Liver (tissue), 3 donors: Measurements from ENCODE around the gene XRRA1.

Source experiments
- EGR1 ChIP-seq, 2 donors: IDR thresholded peaks; 2 replicates each; pipeline ENCODE4 v1.6.1; 2016 to 2018; ENCODE audit warnings: antibody characterized with exemption in 2 of 2, low read depth in 2 of 2
- GABPA ChIP-seq, 2 donors: IDR thresholded peaks in 1 of 2; conservative IDR thresholded peaks in 1 of 2; 2 replicates each; pipeline ENCODE4 v1.6.1; 2016; ENCODE audit warnings: antibody characterized with exemption in 2 of 2, mild to moderate bottlenecking in 1 of 2, moderate library complexity in 1 of 2
- JUND ChIP-seq, 2 donors: IDR thresholded peaks; 2 replicates each; pipeline ENCODE4 v1.6.1; 2016; ENCODE audit warnings: antibody characterized with exemption in 2 of 2
- RAD21 ChIP-seq, 2 donors: IDR thresholded peaks; 2 replicates each; pipeline ENCODE4 v1.6.1; 2016; ENCODE audit warnings: antibody characterized with exemption in 2 of 2, mild to moderate bottlenecking in 2 of 2
- SP1 ChIP-seq: IDR thresholded peaks from 2 replicates; pipeline ENCODE4 v1.6.1; 2018; ENCODE audit warnings: antibody characterized with exemption, mild to moderate bottlenecking
- TF ChIP-seq, protein P1 (sequence below): fragments of 150-350 bp; IDR thresholded peaks from 2 replicates; pipeline ENCODE4 v1.5.1; 2017; ENCODE audit warnings: improper control_type of control experiment, low read depth, low read length; ENCODE audit not compliant: missing input control
- TF ChIP-seq, protein P2 (sequence below): IDR thresholded peaks from 2 replicates; pipeline ENCODE4 v1.6.1; 2016; ENCODE audit warnings: antibody characterized with exemption, mild to moderate bottlenecking
- TF ChIP-seq, protein P3 (sequence below): IDR thresholded peaks from 2 replicates; pipeline ENCODE4 v1.6.1; 2016; ENCODE audit warnings: antibody characterized with exemption
- TF ChIP-seq, protein P4 (sequence below): IDR thresholded peaks from 2 replicates; pipeline ENCODE4 v1.6.1; 2016; ENCODE audit warnings: antibody characterized with exemption
- donor health status: healthy.
- donor health status: healthy.

DNA sequence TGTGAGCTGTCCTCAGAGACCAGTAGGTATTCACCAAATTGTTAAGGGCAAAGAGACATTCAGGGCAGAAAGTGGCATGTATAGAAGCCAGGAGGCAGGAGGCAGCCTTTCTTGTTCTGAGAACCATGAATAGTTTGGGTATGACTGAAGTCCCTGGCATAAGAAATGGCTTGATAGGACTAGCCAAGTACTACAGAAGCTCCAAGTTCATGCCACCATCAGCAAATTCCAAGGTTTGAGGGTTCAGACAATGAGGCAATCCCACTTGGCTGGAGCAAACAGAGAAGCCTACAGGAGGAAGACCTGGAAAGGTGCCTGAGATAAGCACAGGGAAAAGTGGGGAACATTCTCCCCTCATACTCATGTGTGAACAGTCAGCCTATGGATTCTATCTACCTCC, 25.8 kb downstream of the XRRA1 start:
- TF ChIP-seq JUND (IDR thresholded peaks at IDR 0.05) (no peak), SP1 (no peak), GABPA (IDR thresholded peaks at IDR 0.05 in 1 of 2, conservative IDR thresholded peaks at IDR 0.05 in 1 of 2) (no peak), EGR1 (IDR thresholded peaks at IDR 0.05; ENCODE audit: low read depth in 2 of 2) (no peak), RAD21 (IDR thresholded peaks at IDR 0.05) (no peak)
- TF ChIP-seq, protein P1, sequence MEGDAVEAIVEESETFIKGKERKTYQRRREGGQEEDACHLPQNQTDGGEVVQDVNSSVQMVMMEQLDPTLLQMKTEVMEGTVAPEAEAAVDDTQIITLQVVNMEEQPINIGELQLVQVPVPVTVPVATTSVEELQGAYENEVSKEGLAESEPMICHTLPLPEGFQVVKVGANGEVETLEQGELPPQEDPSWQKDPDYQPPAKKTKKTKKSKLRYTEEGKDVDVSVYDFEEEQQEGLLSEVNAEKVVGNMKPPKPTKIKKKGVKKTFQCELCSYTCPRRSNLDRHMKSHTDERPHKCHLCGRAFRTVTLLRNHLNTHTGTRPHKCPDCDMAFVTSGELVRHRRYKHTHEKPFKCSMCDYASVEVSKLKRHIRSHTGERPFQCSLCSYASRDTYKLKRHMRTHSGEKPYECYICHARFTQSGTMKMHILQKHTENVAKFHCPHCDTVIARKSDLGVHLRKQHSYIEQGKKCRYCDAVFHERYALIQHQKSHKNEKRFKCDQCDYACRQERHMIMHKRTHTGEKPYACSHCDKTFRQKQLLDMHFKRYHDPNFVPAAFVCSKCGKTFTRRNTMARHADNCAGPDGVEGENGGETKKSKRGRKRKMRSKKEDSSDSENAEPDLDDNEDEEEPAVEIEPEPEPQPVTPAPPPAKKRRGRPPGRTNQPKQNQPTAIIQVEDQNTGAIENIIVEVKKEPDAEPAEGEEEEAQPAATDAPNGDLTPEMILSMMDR = no peak
- TF ChIP-seq, protein P2, sequence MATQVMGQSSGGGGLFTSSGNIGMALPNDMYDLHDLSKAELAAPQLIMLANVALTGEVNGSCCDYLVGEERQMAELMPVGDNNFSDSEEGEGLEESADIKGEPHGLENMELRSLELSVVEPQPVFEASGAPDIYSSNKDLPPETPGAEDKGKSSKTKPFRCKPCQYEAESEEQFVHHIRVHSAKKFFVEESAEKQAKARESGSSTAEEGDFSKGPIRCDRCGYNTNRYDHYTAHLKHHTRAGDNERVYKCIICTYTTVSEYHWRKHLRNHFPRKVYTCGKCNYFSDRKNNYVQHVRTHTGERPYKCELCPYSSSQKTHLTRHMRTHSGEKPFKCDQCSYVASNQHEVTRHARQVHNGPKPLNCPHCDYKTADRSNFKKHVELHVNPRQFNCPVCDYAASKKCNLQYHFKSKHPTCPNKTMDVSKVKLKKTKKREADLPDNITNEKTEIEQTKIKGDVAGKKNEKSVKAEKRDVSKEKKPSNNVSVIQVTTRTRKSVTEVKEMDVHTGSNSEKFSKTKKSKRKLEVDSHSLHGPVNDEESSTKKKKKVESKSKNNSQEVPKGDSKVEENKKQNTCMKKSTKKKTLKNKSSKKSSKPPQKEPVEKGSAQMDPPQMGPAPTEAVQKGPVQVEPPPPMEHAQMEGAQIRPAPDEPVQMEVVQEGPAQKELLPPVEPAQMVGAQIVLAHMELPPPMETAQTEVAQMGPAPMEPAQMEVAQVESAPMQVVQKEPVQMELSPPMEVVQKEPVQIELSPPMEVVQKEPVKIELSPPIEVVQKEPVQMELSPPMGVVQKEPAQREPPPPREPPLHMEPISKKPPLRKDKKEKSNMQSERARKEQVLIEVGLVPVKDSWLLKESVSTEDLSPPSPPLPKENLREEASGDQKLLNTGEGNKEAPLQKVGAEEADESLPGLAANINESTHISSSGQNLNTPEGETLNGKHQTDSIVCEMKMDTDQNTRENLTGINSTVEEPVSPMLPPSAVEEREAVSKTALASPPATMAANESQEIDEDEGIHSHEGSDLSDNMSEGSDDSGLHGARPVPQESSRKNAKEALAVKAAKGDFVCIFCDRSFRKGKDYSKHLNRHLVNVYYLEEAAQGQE = no peak
- TF ChIP-seq, protein P3, sequence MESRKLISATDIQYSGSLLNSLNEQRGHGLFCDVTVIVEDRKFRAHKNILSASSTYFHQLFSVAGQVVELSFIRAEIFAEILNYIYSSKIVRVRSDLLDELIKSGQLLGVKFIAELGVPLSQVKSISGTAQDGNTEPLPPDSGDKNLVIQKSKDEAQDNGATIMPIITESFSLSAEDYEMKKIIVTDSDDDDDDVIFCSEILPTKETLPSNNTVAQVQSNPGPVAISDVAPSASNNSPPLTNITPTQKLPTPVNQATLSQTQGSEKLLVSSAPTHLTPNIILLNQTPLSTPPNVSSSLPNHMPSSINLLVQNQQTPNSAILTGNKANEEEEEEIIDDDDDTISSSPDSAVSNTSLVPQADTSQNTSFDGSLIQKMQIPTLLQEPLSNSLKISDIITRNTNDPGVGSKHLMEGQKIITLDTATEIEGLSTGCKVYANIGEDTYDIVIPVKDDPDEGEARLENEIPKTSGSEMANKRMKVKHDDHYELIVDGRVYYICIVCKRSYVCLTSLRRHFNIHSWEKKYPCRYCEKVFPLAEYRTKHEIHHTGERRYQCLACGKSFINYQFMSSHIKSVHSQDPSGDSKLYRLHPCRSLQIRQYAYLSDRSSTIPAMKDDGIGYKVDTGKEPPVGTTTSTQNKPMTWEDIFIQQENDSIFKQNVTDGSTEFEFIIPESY = no peak
- TF ChIP-seq, protein P4, sequence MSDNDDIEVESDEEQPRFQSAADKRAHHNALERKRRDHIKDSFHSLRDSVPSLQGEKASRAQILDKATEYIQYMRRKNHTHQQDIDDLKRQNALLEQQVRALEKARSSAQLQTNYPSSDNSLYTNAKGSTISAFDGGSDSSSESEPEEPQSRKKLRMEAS = no peak
